A549 treated with RU486 at 1 μM for 4 hours (cell line): ENCODE data around the gene MRPS6. TPM values are rescaled to one million over a fixed set of nuclear protein-coding genes. Genes with fewer than 3 reads are reported as not detected.

Experiments used
- total RNA-seq: library from RNA; stranded (reverse); fragments of 200-300 nt; extraction: Qiagen RNA extraction; gene quantifications from 5 replicates; pipeline ENCODE4 v1.2.3, GENCODE V29; 2022; ENCODE audit warnings: low read depth

The MRPS6 gene
- 40.3 to 51.2 TPM (median 44.6 TPM) in 5 replicates for total RNA-seq

GRCh38 chr21:34073032-34073748 is at the start of gene MRPS6, which contains the start of gene SLC5A3:
Gene MRPS6, plus strand, starts transcription at chr21:34073578. Its CDS starts 123 bp downstream, at chr21:34073701.
Gene SLC5A3, plus strand, starts transcription at chr21:34073578. Its CDS starts 21,621 bp downstream, at chr21:34095199.

Other genes starting within 250 kb of the MRPS6 start
- gene ATP5PO, start 157.8 kb upstream of the MRPS6 start, total RNA-seq = 135 to 176 TPM (median 153 TPM) in 5 replicates
- 1.1 to 4.0 TPM (median 3.6 TPM) in 5 replicates for gene SLC5A3, start within 50 bp of the MRPS6 start, total RNA-seq